Measurements from ENCODE around the gene PRICKLE1. TPM values are rescaled to one million over a fixed set of nuclear protein-coding genes. Genes with fewer than 3 reads are reported as not detected.
"Not testable (repeated sequence)": the region's sequence is repeated elsewhere in the genome, so short reads cannot be mapped to it uniquely, and the experiment has no call there.

Gene PRICKLE1
- total RNA-seq, 1 donor from 2014 or later, result 34.7 TPM

GRCh38 chr12:42556917-42557316 is 32.6 kb downstream of the PRICKLE1 start:
- no peak for DNase-seq

GRCh38 chr12:42552822-42553221 is 36.7 kb downstream of the PRICKLE1 start:
- DNase-seq, result no peak

DNA sequence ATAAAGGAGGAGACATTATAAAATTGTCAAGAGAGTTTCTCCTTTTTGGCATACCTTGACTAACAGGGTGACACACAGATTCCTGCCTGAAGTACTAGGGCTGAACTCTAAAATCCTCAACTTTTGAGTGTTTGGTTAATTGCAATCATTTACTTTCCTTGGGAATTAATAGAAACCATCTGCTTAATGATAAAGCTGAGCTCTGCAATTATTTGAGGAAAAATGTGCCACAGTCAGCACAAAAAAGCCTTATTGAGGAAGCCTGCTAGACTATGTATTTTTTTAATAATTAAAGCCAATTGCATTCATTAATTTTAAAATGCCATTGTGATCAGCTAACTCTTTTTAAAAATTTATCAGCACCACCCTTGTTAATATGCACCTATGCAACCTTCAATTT is 38.7 kb downstream of the PRICKLE1 start:
- no peak for DNase-seq

DNA sequence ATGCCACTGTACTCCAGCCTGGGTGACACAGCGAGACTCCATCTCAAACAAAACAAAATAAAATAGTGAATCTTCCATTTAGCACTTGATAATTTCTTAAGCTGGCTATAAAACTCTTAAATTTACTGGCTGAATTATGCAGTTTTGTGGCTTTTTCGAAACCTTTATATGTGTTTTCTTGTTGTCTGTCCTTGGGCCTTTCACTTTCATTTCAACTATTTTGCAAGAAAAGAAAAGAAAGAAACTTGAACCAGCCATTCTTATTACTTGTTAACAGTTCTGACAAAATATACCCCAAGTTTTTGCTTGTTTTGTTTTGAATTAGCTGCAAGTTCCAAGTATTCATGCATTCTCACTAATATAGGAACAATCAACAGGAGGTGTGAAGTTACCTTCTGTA is 42.8 kb downstream of the PRICKLE1 start:
- no peak for DNase-seq

- no peak for DNase-seq
These were observed 47.6 kb downstream of the PRICKLE1 start for GRCh38 chr12:42541965-42542364.

GRCh38 chr12:42541308-42541707 is 48.2 kb downstream of the PRICKLE1 start:
- not testable (repeated sequence) for DNase-seq

- peak; percentile 49 for DNase-seq
These were observed 49.9 kb downstream of the PRICKLE1 start for GRCh38 chr12:42539696-42540095.

- no peak for DNase-seq
These were observed 51.3 kb downstream of the PRICKLE1 start for GRCh38 chr12:42538203-42538602.

DNA sequence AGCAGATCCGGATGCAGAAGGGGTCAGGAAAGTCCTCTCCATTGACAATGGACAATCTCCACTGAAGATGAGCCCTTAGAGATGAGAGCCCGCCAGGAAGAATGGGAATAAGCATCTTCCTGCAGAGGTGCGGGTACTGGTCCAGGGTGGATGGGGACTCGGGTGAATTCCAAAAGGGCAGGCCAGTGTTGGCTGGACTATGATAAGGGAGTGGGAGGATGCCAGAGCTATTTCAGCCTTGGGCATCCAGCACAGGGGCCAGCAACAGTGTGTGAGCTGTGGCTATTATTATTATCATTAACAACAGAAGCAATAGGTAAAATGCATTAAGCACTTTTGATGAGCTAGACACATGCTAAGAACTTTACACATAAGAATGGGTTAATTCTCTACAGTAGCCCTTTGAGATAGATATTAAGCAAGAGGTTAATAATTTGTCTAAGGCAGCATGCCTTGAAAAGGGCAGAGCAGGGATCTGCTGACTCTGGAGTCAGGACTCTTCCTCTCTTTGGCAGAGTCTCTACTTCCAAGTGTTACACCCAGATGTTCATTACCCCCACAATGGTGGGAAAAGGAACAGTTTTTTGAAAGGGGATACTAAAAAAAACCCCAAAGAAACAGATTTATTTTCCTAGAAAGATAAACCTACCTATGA is 55.2 kb downstream of the PRICKLE1 start:
- no peak for DNase-seq

DNA sequence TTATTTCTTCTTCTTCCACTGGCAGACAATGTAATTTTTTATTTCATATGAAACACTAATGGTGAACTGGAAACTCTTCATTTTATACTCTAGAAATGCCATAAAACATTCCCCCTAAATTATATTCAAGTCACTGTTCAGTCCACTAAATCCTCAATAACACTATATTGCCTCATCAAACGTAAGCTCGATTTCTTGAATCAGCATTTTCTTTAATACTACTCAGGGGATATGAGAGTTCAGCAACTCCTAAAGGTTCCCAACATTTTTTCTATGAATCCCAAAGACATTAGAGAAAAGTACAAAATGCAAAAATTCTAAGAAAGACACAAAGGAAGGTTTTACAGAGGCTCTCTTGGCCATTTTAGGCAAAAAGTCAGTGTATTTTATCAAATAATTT is 59.3 kb downstream of the PRICKLE1 start:
- DNase-seq, result no peak

DNA sequence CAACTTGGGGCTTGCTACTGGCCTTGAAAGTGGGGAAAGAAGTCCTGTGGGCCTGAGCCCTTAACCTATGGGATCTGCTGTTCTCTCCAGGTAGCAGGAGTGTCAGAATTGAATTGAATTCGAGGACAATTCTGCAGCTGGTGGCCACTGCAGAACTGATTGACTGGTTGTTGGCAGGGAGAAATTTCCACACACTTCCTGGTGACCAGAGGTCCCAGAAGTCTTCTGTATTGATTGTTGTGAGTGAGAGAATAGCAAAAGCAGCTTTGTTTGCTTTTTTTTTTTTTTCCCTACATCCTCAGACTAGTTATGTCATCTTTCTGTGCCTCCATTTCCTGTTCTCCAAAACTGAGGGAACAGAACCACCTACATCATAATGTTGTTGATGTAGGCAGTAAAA is 64.1 kb downstream of the PRICKLE1 start:
- DNase-seq, result no peak

- no peak for DNase-seq
These were observed 64.8 kb downstream of the PRICKLE1 start for GRCh38 chr12:42524716-42525115.

DNA sequence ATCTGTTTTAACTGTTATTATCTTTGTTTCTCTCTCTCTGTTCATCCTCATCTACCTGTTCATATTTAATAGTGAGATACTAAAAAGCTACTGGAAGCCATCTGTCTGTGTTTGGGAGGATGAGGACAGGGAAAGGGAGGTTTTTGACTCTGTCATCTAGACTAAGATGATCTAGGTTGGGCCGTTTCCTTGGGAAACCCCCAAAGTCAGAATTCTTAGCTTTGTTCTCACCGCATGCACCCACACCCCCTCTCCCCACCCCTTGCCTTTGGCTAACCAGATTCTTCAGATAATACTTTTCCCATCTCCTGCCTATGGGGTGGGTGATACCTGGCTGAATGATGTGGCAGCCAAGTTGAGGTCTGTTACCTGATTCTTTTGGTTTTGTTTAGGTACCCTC is 73.0 kb downstream of the PRICKLE1 start:
- no peak for DNase-seq

DNA sequence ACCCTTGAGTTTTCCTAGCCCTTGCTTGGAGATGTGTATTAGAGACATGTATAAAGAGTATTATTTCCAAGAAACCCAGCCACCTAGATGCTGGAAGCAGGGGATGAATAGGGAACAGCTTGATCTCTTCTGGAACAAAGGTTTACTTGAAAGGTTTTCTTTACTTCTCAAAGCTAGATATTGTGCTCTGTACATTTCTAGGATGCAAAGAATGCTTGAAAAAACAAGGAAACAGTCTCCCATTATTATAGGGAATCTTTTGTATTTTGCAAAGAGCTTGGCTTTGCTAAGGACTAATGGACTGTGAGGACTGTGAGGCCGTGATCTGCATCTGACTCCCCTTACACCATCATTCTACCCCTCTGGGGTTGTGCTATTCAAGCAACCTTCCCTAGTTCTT is 77.9 kb downstream of the PRICKLE1 start:
- no peak for DNase-seq

GRCh38 chr12:42510823-42511222 is 78.7 kb downstream of the PRICKLE1 start:
- DNase-seq, result no peak

- peak; percentile 55 for DNase-seq
These were observed 80.6 kb downstream of the PRICKLE1 start for GRCh38 chr12:42508913-42509460.

- no peak for DNase-seq
These were observed 82.0 kb downstream of the PRICKLE1 start for GRCh38 chr12:42507565-42507964.

DNA sequence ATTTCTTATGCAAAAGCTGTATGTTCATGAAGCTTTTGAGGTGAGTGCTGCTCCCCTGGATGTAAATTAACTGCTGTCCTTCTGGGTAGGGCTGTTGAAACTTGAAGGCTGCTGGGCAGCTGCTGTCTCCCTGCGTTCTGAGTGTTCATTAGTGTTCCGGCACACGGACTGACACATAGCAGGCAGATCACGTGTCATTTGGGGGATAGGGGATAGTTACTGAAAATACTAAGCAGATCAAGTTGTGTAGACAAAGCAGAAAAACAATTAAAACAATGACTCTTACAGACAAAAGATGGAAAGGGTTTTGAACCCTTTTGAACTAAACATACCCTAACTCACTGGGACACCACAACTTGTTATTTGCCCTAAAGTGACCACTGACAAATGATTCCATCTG is 82.5 kb downstream of the PRICKLE1 start:
- DNase-seq, result no peak

- DNase-seq, result no peak
These were observed 85.5 kb downstream of the PRICKLE1 start for GRCh38 chr12:42504049-42504448.

DNA sequence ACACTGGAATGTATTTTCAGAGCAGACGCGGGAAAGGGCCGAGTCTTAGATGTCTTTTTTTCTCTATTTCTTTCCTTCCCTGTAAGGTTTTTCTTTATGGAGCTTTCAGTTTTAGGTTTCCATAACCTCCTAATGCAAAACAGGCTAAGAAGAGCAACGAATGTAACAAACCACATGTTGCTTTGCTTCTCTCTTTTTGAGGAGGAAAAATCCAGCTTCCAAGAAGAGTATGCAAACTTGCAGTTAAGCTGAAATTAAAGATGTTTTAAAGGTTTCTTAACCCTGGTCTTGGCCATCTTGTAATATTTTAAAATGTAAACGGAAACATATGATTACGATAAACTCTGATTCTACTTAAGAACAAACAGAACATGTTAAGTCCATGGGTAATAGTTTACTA is 86.9 kb downstream of the PRICKLE1 start:
- DNase-seq, result peak; percentile 67

GRCh38 chr12:42498549-42499247 is 90.8 kb downstream of the PRICKLE1 start:
- no peak for DNase-seq

DNA sequence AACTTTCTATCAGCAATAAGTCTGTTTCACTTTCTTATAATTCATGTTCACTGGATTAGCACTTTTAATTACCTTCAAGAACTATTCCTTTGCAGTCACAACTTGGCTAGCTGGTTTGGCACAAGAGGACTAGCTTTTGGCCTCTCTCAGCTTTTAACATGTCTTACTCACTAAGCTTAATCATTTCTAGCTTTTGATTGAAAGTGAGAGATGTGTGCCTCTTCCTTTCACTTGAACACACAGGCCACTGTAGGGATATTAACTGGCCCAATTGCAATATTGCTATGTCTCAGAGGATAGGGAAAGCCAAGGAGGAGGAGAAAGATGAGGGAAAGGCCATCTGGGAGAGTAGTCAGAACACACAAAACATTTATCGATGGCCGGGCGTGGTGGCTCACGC is 92.7 kb downstream of the PRICKLE1 start:
- DNase-seq, result no peak

GRCh38 chr12:42495244-42495643 is 94.3 kb downstream of the PRICKLE1 start:
- no peak for DNase-seq

DNA sequence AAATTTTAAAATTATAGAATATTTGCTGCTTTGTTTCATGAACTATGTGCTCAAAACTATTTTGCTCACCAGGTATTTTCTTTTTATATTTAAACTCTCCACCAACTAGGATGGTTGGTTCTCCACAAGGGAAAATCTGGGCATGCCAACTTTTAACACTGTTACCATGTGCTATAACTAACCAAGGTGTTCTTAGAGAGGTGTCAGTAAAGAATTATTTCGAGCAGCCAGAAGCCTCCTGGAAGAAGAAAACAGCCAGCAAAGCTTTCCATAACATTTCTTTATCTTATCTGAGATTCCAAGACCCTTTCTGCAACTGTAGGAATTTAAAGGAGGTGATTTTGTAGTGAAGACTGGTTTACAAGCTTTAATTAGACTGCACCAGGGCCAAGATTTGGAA is 97.3 kb downstream of the PRICKLE1 start:
- DNase-seq, result no peak
